KOPT-K1 (cell line): Measurements from ENCODE around the gene ECHDC3.
"Not testable (repeated sequence)": the region's sequence is repeated elsewhere in the genome, so short reads cannot be mapped to it uniquely, and the experiment has no call there.

ENCODE experiments used
- H3K27ac ChIP-seq: fragments of 200-600 bp; sonication (generic); 2 replicates; pipeline ENCODE4 v1.5.1; 2016; ENCODE audit warnings: antibody characterized with exemption, mild to moderate bottlenecking, low read depth, low read length; ENCODE audit not compliant: poor library complexity, severe bottlenecking
- H3K36me3 ChIP-seq: fragments of 200-600 bp; sonication (generic); 2 replicates; pipeline ENCODE4 v1.5.1; 2017; ENCODE audit warnings: antibody characterized with exemption, mild to moderate bottlenecking, low read length, moderate library complexity; ENCODE audit not compliant: insufficient read depth
- H3K9me3 ChIP-seq: fragments of 200-600 bp; sonication (generic); 2 replicates; pipeline ENCODE4 v1.5.1; 2017; ENCODE audit warnings: antibody characterized with exemption, low read length, mild to moderate bottlenecking; ENCODE audit not compliant: insufficient read depth, poor library complexity, severe bottlenecking

Gene ECHDC3

DNA sequence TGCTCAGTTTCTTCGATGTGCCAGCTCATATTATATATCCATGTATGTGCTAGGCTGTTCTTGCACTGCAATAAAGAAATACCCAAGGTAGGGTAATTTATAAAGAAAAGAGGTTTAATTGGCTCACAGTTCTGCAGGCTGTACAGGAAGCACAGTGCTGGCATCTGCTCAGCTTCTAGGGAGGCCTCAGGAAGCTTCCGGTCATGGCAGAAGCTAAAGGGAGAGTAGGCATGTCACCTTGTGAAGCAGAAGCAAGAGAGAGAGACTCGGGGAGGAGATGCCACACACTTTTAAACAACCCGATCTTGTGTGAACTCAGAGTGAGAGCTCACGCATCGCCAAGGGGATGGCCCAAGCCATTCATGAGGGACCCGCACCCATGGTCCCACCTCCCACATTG, 13.8 kb upstream of the ECHDC3 start:
- Histone ChIP-seq H3K36me3 (no peaks in the 10 kb centered on the region), H3K9me3 (peaks cover 34% of the 10 kb centered on the region), H3K27ac (no peak overlapping the region)

DNA sequence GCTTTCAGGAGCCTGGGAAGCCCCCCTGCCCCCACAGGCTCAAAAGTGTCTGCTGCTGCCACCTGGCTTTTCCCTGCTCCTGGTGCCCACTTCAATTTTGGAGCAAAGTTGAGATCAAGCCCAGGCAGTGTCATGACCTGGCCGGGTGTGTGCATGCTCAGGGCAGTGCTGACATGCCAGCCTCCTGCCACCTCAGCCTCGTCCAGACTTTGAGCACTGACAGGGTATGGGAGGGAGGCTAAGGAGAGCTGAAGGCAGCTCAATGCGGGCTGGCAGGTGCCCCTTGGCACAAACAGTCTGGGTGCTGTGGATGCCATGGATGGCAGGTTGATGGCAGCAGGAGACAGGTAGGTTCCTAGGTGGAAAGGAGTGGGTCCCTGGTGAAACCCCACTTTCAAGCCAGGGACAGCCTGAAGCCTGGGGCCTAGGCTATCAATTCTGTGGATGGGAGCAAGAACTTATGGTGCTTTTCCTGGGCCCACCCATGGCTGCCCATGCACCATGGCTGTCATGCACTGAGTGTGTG, 12.3 kb upstream of the ECHDC3 start:
- peaks cover 34% of the 10 kb centered on the region for H3K9me3 ChIP-seq
- H3K27ac ChIP-seq, result no peak overlapping the region

DNA sequence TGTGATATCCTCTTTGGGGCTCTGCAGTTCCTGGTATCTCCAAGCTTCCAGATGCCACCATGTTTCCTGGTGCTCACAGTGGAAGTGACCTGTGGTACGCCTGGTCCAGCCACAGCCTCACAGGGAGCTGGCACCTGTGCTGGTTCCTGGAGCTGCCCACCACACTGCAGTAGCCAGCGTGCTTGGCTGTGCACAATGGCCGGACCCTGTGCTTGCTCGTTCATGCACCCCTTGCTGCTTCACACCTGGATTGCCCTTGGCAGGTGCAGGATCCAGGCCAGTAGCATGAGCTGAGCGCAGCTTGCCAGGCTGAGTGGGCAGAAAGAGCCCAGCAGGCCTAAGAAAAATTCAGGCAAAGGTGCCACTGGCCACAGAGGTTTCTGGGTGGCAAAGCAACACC, 11.4 kb upstream of the ECHDC3 start:
- Histone ChIP-seq H3K27ac (no peak overlapping the region), H3K36me3 (no peaks in the 10 kb centered on the region), H3K9me3 (peaks cover 34% of the 10 kb centered on the region)

More for the DNA sequence above, 12.3 kb upstream of the ECHDC3 start:
- H3K36me3 ChIP-seq, result no peaks in the 10 kb centered on the region

DNA sequence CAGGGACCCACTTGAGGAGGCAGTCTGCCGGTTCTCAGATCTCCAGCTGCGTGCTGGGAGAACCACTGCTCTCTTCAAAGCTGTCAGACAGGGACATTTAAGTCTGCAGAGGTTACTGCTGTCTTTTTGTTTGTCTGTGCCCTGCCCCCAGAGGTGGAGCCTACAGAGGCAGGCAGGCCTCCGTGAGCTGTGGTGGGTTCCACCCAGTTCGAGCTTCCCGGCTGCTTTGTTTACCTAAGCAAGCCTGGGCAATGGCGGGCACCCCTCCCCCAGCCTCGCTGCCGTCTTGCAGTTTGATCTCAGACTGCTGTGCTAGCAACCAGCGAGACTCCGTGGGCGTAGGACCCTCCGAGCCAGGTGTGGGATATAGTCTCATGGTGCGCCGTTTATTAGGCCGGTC, 5.4 kb upstream of the ECHDC3 start:
- not testable (repeated sequence) for H3K36me3 ChIP-seq, H3K27ac ChIP-seq, H3K9me3 ChIP-seq

DNA sequence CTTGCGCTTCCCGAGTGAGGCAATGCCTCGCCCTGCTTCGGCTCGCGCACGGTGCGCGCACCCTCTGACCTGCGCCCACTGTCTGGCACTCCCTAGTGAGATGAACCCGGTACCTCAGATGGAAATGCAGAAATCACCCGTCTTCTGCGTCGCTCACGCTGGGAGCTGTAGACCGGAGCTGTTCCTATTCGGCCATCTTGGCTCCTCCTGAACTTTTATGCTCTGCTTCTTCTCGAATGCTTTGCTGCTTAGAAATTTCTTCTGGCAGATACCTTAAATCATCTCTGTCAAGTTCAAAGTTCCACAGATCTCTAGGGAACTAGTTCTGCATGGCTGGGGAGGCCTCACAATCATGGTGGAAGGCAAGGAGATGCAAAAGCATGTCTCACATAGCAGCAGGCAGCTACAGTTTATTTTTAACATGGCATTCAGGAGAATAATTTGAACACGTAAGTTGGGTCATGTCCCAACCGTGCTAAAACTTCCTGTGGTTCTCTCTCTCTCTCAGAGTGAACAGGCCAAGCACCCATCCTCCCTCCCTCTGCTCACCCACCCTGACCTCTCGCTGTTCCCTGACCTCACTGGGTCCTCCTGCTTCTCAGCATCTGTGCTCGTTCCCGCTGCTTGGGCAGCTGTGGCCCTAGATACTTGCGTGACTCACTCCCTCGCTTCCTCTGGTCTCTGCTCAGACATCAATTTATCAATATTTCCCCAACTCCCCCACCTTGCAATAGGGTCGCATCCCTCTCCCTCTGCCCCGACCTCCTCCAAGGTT, 4.7 kb upstream of the ECHDC3 start:
- H3K36me3 ChIP-seq, H3K9me3 ChIP-seq, H3K27ac ChIP-seq: not testable (repeated sequence)

DNA sequence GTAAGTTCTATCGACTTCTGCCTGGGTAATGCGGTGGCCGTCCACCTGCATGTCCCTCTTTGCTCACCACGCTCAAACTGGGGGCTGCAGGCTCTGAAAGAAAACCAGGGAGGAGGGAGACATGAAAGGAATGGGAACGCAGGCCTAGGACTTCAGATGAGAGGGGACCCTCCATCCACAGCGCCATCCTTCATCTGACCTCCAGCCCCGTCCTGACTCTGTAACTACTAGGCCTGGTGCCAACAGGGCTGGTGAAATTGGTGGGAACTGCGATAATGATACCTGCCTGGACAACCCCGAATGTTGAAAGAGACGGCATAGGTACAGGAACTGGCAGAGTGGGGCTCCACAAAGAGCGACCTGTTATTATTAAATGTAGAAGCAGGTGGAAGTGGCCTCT, 1.3 kb upstream of the ECHDC3 start:
- H3K27ac ChIP-seq, result no peak overlapping the region
- H3K9me3 ChIP-seq, result no peaks in the 10 kb centered on the region
- H3K36me3 ChIP-seq, result no peaks in the 10 kb centered on the region

DNA sequence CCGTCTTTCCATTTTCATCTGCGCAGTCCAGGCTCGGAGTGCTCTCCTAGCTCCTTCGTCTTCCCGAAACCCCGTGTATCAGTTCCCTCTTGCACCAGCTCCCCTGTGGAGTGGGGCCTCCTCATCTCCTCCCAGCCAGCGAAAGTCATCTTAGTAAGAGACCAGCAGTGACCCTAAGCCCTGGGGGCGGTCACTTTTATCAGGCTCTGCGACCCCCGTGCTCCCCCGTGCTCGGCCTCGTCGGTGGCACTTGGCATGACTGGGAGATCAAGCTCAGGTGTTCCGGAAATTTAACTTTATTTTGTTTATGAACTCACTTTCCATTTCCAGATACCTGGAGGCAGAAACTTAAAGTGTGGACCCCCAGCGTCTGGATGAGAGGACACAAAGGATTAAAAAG, 574 bp upstream of the ECHDC3 start:
- no peaks in the 10 kb centered on the region for H3K9me3 ChIP-seq
- H3K27ac ChIP-seq, result no peak overlapping the region

DNA sequence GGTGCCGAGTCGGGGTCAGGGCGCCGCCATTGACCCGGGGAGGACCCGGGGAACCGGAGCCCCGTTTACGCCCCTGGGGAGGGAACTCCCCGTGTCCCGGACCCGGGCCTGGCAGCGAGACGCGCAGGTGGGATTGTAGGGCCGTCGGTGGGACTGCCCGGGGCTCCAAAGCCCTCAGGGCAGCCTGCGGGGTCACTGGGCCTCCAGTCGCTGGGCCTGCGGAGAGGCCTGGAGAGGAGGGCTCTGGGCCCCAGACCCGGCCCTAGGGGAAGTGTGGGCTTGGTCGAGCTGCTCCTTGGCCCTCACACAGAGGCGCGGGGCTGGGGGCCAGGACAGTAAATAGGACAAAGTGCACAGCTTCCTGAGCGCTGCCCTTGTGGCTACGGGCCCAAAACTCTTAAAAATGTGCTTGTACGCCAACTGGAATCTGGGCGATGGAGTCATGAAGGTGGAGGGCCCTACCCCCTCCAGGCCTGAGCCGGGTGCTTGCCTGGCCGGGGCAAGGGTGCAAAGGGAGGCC, 657 bp downstream of the ECHDC3 start:
- Histone ChIP-seq H3K27ac (no peak overlapping the region), H3K36me3 (no peaks in the 10 kb centered on the region), H3K9me3 (no peaks in the 10 kb centered on the region)

More for the DNA sequence above, 574 bp upstream of the ECHDC3 start:
- no peaks in the 10 kb centered on the region for H3K36me3 ChIP-seq

DNA sequence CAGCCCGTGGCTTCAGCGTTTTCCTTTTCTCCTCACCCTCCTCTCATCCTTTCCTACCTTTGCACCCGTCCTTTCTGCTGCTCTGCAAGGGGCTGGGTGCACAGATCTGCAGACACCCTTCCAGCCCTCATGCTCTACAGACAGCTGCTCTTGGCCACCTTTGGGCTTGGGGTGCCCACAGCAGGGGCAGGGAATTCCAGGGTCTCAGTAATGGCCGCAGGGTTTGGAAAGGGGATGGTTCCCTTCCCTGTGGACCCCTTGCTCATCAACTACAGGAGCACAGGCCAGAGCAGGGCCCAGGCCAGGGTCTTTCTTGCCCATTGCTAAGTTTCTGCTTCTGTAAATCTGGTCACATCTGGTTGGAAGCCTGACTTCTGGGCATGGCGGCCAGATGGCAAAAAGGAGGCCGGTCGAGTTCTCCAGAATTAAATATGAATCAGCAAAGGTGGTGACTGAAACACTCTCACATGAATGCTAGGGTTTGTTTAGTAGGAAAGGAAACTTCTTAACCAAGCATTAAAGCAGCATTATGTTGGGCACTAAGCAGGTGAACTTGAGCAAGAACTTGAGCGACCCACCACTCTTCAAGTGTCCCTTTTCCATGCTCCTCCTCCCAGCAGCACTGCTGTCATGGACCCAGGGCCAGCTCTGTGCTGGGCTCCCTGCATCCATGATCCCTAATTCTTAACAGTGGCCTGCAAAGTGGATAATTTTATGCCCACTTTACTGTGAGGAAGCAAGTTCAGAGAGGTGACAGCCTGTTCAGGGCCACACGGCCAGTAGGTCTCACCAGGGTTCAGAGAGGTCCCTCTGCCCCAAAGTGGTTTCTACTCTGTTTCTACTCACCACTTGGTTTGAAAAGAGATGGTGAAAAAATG, 1.5 kb downstream of the ECHDC3 start:
- Histone ChIP-seq H3K27ac (no peak overlapping the region), H3K9me3 (no peaks in the 10 kb centered on the region), H3K36me3 (no peaks in the 10 kb centered on the region)

DNA sequence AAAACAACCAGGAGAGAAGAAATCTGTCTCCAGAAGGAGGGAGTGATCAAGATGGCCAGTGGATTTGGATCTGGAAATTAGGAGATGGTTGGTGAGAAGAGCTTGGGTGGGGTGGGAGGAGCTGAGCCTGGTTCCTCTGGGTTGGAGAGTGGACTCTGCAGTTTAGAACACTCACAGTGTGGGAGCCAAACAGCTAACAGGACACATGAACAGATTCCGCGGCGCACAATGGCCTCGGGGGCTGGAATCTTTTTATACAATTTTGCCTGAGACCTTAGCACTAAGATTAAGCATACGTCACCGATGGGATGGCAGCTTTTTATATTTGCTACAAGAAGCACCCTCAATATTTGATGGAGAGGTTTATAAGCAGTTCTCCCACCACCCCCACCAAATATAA, 2.9 kb downstream of the ECHDC3 start:
- H3K9me3 ChIP-seq, result no peaks in the 10 kb centered on the region

DNA sequence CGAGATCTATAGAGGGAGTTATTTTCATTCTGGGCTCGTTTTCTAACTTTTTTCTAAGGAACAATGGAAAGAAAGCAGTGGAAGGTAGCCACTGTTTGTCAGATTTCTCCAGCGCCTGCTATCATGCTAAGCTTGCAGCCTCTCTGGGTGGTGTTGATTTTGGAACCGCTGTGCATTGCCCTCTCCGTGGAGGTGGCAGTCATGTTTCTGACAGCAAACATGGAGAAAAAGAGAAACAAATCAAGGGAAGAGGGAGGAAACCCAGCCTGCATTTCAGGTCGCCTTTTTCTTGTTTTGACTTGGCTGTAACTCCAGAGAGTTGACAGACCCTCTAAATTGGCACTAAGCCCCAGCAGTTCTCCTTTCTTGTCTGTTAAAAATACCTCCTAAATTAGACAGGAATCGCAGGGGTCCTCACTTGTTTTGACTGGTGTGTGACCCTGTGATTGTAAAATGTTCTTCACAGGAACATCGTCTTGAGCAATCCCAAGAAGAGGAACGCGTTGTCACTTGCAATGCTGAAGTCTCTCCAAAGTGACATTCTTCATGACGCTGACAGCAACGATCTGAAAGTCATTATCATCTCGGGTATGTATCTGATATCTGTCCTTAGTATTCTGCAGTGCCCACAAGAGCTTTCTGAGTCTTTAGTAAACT, 4.8 kb downstream of the ECHDC3 start:
- Histone ChIP-seq H3K27ac (no peak overlapping the region), H3K36me3 (no peaks in the 10 kb centered on the region), H3K9me3 (no peaks in the 10 kb centered on the region)

More for the DNA sequence above, 2.9 kb downstream of the ECHDC3 start:
- Histone ChIP-seq H3K36me3 (no peaks in the 10 kb centered on the region), H3K27ac (no peak overlapping the region)

DNA sequence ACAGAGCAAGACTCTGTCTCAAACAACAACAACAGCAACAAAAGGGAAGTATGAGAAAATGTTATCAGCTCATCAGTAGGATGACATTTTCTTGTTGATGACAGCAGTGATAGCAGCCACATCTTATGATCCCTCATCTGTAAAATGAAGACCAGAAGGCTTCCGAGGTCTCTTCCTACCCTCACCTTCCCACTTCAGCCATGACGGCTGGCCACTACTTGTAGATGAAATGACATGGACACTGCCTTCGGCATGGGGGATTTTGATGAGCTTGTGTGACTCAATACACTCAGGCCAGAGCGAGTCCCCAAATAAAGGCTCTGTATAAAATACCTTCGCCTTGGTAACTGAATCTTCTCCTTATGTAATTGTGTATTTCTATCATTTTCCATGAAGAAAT, 6.7 kb downstream of the ECHDC3 start:
- no peaks in the 10 kb centered on the region for H3K36me3 ChIP-seq
- no peaks in the 10 kb centered on the region for H3K9me3 ChIP-seq
- no peak overlapping the region for H3K27ac ChIP-seq

DNA sequence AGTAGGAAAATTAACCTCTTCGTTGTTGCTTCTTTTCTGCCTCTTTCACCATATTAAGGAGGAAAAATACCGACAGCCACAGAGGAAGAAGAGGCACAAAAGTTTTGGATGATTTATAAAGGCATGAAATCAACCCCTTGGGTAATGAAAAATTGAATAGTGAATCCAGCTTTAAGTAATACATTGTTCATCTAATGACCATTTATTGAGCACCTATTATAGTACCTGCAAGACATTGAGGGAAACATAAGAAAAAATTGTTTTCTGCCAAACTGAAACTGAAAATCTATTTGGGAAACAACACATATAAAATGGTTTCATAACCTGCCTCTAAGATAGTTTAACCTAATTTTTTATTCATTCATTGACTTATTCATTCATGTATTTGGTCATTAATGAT, 8.2 kb downstream of the ECHDC3 start:
- no peaks in the 10 kb centered on the region for H3K9me3 ChIP-seq
- H3K27ac ChIP-seq, result no peak overlapping the region
- no peaks in the 10 kb centered on the region for H3K36me3 ChIP-seq

DNA sequence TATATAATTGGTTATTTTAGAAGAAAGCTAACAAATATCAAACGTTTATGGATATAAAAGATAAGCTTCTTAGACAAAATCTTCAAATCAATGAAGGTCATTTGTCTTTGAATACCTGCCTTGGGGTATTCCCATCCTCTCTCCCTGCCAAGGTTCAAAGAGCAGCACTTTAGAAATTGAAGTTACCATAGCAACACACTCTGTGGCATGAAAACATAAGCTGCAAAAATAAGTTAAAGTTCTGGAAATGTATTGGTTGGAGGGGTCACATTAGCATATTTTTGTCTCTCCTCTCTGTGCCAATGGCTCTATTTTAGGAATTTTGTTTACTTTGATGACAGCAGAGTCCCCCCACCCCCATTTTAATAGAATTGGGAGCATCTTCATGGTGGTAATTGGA, 12.0 kb downstream of the ECHDC3 start:
- H3K9me3 ChIP-seq, result no peaks in the 10 kb centered on the region
- H3K36me3 ChIP-seq, result no peaks in the 10 kb centered on the region
- H3K27ac ChIP-seq, result no peak overlapping the region

DNA sequence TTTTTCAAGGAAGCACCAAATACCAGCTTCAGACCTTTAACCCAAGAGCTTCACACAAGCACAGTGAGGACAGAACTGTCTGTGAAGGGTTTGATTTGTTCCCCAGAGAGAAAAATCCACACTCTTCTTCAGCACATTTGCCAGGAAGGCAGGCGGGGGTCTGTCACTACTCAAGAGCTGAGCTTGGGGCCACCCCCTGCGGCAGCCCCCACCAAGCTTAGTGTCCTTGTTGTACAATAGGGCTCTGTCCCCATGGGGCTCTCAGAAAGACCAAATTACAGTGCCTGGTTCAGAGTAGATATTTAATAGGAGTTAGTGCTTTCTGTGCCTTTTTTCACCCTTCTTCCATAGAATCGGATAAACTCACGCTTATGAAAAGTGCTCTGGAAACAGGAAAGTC, 12.4 kb downstream of the ECHDC3 start:
- H3K9me3 ChIP-seq, result no peaks in the 10 kb centered on the region
- no peak overlapping the region for H3K27ac ChIP-seq
- no peaks in the 10 kb centered on the region for H3K36me3 ChIP-seq
